Epithelial cell of esophagus (primary cell): ENCODE measurements around the gene PCBP3.
"Not testable (repeated sequence)": the region's sequence is repeated elsewhere in the genome, so short reads cannot be mapped to it uniquely, and the experiment has no call there.

ENCODE experiments used
- DNase-seq: peaks from one replicate; pipeline ENCODE4 v3.0.0; 2010; ENCODE audit warnings: low read depth
- H3K4me3 ChIP-seq: 2 replicates; pipeline ENCODE4 v1.5.1; 2011; ENCODE audit warnings: mild to moderate bottlenecking, low read length, control low read depth
- TF ChIP-seq, protein P1 (sequence below): IDR thresholded peaks from 2 replicates; pipeline ENCODE4 v1.5.1; 2011; ENCODE audit warnings: low read depth, mild to moderate bottlenecking, low read length, control low read depth, inconsistent platforms; ENCODE audit not compliant: insufficient read depth; ENCODE audit errors: missing control alignments

Gene PCBP3

DNA sequence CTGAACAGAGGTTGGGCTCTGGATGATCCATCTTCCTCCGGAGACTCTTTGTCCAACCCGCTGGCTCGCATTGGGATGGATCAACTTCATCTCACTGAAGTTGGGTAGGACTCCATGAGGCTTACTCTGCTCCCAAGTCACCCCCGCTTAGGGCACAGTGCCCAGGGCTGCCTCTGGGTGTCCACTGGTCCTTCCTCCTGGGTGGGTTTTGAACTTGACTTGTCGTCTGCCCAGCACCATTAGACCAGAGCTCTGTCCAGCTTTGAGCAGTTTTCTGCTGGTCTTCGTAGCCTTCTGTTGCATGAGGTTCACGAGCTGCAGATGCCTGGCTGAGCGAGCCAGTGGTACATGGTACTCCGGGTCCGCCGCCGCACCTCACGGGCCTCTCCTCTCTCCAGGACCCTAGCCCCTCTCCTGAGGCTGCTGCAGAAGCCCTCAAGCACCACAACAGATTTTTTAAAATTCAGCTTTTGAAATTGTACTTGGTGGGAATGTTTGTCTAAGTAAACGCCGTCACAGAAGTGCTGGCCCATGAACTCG is 304.3 kb downstream of the PCBP3 start:
- TF ChIP-seq, protein P1, sequence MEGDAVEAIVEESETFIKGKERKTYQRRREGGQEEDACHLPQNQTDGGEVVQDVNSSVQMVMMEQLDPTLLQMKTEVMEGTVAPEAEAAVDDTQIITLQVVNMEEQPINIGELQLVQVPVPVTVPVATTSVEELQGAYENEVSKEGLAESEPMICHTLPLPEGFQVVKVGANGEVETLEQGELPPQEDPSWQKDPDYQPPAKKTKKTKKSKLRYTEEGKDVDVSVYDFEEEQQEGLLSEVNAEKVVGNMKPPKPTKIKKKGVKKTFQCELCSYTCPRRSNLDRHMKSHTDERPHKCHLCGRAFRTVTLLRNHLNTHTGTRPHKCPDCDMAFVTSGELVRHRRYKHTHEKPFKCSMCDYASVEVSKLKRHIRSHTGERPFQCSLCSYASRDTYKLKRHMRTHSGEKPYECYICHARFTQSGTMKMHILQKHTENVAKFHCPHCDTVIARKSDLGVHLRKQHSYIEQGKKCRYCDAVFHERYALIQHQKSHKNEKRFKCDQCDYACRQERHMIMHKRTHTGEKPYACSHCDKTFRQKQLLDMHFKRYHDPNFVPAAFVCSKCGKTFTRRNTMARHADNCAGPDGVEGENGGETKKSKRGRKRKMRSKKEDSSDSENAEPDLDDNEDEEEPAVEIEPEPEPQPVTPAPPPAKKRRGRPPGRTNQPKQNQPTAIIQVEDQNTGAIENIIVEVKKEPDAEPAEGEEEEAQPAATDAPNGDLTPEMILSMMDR, result no peak

GRCh38 chr21:45948576-45949141 is 305.1 kb downstream of the PCBP3 start:
- TF ChIP-seq, protein P1, result no peak
- no peak for DNase-seq
- no peak overlapping the region for H3K4me3 ChIP-seq

More for the DNA sequence above, 304.3 kb downstream of the PCBP3 start:
- DNase-seq, result no peak
- no peak overlapping the region for H3K4me3 ChIP-seq

DNA sequence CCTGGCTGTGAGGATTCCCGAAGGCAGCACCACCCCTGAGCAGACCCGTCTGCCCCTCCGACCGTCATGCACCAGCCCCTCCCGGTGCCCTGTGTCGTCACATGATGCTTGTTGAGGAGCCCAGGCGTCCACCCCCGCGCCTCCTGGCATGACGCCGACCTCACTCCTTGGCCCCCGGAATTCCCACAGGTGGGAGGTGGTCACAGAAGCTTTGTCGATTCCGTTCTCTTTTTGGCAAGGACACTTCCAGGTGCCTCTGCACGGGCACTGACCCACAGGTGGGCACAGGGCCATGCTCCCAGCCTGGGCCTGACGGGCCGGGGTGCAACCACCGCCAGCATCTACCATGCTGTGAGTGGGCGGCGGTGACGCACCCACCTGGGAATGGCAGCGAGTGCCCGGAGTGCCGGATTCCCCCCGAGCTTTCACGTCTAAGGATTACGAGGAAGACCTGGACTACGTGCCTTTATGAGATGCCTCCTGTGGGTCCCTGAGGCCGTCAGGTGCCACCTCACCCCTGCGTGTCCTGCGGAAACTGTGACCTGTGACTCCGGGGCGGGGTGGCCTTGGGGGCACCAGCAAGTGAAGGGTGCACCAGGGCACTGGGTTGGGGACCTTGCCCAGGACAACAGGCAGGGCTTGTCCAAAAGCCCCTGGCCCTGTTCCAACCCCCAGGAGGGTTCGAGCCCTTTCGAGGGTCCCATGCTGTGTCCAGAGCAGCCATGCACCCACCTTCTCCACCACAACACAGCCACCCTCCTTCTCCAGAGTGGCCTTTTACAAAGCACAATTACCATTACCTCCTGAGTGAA is 306.6 kb downstream of the PCBP3 start:
- no peak for DNase-seq
- TF ChIP-seq, protein P1, result no peak
- no peak overlapping the region for H3K4me3 ChIP-seq

- TF ChIP-seq, protein P1, result no peak
- no peak overlapping the region for H3K4me3 ChIP-seq
- DNase-seq, result no peak
Observed at GRCh38 chr21:45950740-45951515, 307.4 kb downstream of the PCBP3 start.

- no peak overlapping the region for H3K4me3 ChIP-seq
- TF ChIP-seq, protein P1, result no peak
- no peak for DNase-seq
Observed at GRCh38 chr21:45951676-45952075, 308.2 kb downstream of the PCBP3 start.

DNA sequence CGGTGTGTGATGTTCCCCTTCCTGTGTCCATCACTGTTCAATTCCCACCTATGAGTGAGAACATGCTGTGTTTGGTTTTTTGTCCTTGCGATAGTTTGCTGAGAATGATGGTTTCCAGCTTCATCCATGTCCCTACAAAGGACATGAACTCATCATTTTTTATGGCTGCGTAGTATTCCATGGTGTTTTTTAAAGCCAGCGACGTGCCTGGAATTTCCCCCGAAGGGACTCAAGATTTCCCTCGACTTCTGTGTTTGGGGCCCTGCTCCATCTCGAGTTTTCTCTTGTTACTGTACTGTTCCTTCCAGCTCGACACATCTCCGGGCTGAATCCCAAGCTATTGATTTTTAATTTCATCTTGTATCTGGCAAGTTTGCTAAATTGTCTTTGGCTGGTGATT is 309.0 kb downstream of the PCBP3 start:
- H3K4me3 ChIP-seq, DNase-seq: not testable (repeated sequence)

DNA sequence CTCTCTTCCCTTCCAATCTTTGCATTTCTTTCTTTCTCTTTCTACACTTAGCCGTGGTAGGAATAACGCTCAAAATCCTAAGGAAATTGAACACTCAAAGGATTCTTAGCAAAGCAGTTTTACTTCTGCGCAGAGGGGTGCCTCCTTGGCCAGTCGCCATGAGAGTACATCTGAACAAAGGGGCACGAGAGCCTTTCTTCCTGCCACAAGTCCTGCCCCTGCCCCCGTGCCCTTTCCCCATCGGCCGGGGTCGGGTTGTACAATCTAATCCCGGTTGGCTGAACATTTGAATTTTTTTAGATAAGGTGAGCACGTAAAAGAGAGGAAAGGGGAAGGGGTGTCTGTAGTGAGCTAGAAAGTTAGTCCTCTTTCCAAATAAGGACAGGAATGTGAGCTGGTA is 309.4 kb downstream of the PCBP3 start:
- no peak for DNase-seq
- H3K4me3 ChIP-seq, result no peak overlapping the region
- TF ChIP-seq, protein P1, result no peak
